Astrocyte (in vitro differentiated cells and primary cell): ENCODE results near the gene KCNAB1. TPM values are rescaled to one million over a fixed set of nuclear protein-coding genes. Genes with fewer than 3 reads are reported as not detected.
A peak's percentile ranks its signal among the peaks of the same experiment; 100 is the strongest.

Experiments
- DNase-seq: peaks from one replicate; pipeline ENCODE4 v3.0.0-alpha.2; 2010; ENCODE audit warnings: low read depth
- FAIRE-seq: peaks from 2 replicates; lab custom pipeline; 2011; peaks lifted over from hg19 to GRCh38; lab: Jason Lieb, UNC
- H2AFZ ChIP-seq: 2 replicates; pipeline ENCODE4 v1.6.0; 2012; ENCODE audit warnings: low read depth, low read length, inconsistent platforms
- H3K27ac ChIP-seq: 2 replicates; pipeline ENCODE4 v1.5.1; 2011; ENCODE audit warnings: low read depth, low read length, inconsistent platforms
- H3K27me3 ChIP-seq: 2 replicates; pipeline ENCODE4 v1.6.0; 2011; ENCODE audit warnings: low read length, inconsistent platforms; ENCODE audit not compliant: insufficient read depth
- H3K36me3 ChIP-seq: 2 replicates; pipeline ENCODE4 v1.5.1; 2011; ENCODE audit warnings: low read length, inconsistent platforms; ENCODE audit not compliant: insufficient read depth
- H3K4me1 ChIP-seq: 2 replicates; pipeline ENCODE4 v1.5.1; 2011; ENCODE audit warnings: low read length, inconsistent platforms; ENCODE audit not compliant: insufficient read depth
- H3K4me2 ChIP-seq: 2 replicates; pipeline ENCODE4 v1.6.0; 2012; ENCODE audit warnings: low read length, inconsistent platforms
- H3K4me3 ChIP-seq: 2 replicates; pipeline ENCODE4 v1.5.1; 2011; ENCODE audit warnings: low read depth, mild to moderate bottlenecking, low read length, inconsistent platforms; ENCODE audit not compliant: insufficient read depth
- H3K79me2 ChIP-seq: 2 replicates; pipeline ENCODE4 v1.6.0; 2012; ENCODE audit warnings: mild to moderate bottlenecking, low read length, inconsistent platforms; ENCODE audit not compliant: insufficient read depth
- H3K9ac ChIP-seq: 2 replicates; pipeline ENCODE4 v1.6.0; 2012; ENCODE audit warnings: mild to moderate bottlenecking, low read length, inconsistent platforms
- H3K9me3 ChIP-seq: 2 replicates; pipeline ENCODE4 v1.5.1; 2012; ENCODE audit warnings: low read depth, mild to moderate bottlenecking, low read length, inconsistent platforms; ENCODE audit not compliant: insufficient read depth
- H4K20me1 ChIP-seq: 2 replicates; pipeline ENCODE4 v1.6.0; 2012; ENCODE audit warnings: low read length, inconsistent platforms; ENCODE audit not compliant: insufficient read depth
- H3K27ac Mint-ChIP-seq: one replicate; pipeline ENCODE4 v1.8.0; 2021; ENCODE audit warnings: mild to moderate bottlenecking, mixed read lengths; ENCODE audit not compliant: unreplicated experiment
- H3K27me3 Mint-ChIP-seq: one replicate; pipeline ENCODE4 v1.8.0; 2021; ENCODE audit warnings: low read depth, mixed read lengths; ENCODE audit not compliant: unreplicated experiment
- H3K36me3 Mint-ChIP-seq: one replicate; pipeline ENCODE4 v1.8.0; 2021; ENCODE audit warnings: low read depth, mixed read lengths; ENCODE audit not compliant: unreplicated experiment
- H3K4me1 Mint-ChIP-seq: one replicate; pipeline ENCODE4 v1.8.0; 2021; ENCODE audit warnings: low read depth, mixed read lengths; ENCODE audit not compliant: unreplicated experiment
- H3K4me3 Mint-ChIP-seq: one replicate; pipeline ENCODE4 v1.8.0; 2021; ENCODE audit warnings: mild to moderate bottlenecking, moderate library complexity, mixed read lengths; ENCODE audit not compliant: unreplicated experiment
- H3K9me3 Mint-ChIP-seq: one replicate; pipeline ENCODE4 v1.8.0; 2021; ENCODE audit warnings: mild to moderate bottlenecking, mixed read lengths; ENCODE audit not compliant: unreplicated experiment
- EZH2 ChIP-seq: IDR thresholded peaks from 2 replicates; pipeline ENCODE4 v1.6.1; 2012; ENCODE audit warnings: mild to moderate bottlenecking, low read length, inconsistent platforms; ENCODE audit not compliant: insufficient read depth
- total RNA-seq: library from RNA; stranded (reverse); gene quantifications from 2 replicates; pipeline ENCODE4 v1.2.1, GENCODE V29; 2021
- TF ChIP-seq, protein P1 (sequence below): IDR thresholded peaks from 2 replicates; pipeline ENCODE4 v1.5.1; 2011; ENCODE audit warnings: low read depth, mild to moderate bottlenecking, inconsistent platforms, low read length, moderate library complexity; ENCODE audit not compliant: insufficient read depth

Gene KCNAB1
- total RNA-seq, 1 donor from 2014 or later: 0.30 TPM

DNA sequence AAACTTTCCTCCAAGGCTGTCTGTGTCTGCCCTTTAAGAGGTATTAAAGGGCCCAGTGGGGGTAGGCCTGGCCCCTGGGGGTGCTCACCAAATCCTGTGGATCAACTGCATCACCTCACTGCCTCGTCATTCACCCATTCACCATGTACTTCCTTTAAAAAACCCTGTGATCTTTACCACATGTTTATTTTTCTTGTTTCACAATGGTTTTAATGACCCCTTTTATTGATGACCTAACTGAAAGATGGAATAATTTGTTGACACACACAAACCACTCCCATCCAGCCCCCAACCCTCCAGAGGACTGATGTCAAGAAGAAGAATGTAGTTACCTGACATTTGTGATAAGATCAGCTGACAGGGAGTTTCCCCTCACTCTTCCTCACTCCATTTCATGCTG, 40.8 kb downstream of the KCNAB1 start:
- H3K27ac ChIP-seq: no peak overlapping the region
- no peaks in the 10 kb centered on the region for H3K36me3 ChIP-seq
- FAIRE-seq (no peak), DNase-seq (peak; percentile 73)
- H4K20me1 ChIP-seq: no peaks in the 10 kb centered on the region
- no peaks in the 10 kb centered on the region for H3K36me3 Mint-ChIP-seq
- H3K27me3 ChIP-seq: peaks cover 3% of the 10 kb centered on the region
- H3K9me3 ChIP-seq: no peaks in the 10 kb centered on the region
- no peak overlapping the region for H3K4me3 ChIP-seq
- TF ChIP-seq, protein P1, sequence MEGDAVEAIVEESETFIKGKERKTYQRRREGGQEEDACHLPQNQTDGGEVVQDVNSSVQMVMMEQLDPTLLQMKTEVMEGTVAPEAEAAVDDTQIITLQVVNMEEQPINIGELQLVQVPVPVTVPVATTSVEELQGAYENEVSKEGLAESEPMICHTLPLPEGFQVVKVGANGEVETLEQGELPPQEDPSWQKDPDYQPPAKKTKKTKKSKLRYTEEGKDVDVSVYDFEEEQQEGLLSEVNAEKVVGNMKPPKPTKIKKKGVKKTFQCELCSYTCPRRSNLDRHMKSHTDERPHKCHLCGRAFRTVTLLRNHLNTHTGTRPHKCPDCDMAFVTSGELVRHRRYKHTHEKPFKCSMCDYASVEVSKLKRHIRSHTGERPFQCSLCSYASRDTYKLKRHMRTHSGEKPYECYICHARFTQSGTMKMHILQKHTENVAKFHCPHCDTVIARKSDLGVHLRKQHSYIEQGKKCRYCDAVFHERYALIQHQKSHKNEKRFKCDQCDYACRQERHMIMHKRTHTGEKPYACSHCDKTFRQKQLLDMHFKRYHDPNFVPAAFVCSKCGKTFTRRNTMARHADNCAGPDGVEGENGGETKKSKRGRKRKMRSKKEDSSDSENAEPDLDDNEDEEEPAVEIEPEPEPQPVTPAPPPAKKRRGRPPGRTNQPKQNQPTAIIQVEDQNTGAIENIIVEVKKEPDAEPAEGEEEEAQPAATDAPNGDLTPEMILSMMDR: no peak
- no peak for TF ChIP-seq EZH2
- no peaks in the 10 kb centered on the region for H3K27me3 Mint-ChIP-seq
- no peak overlapping the region for H3K27ac Mint-ChIP-seq
- no peaks in the 10 kb centered on the region for H3K79me2 ChIP-seq
- H3K9ac ChIP-seq: no peak overlapping the region
- no peak overlapping the region for H2AFZ ChIP-seq
- peak overlapping the region; percentile 66 for H3K4me2 ChIP-seq
- H3K4me1 ChIP-seq: no peaks in the 10 kb centered on the region
- H3K4me3 Mint-ChIP-seq: no peak overlapping the region
- H3K9me3 Mint-ChIP-seq: no peaks in the 10 kb centered on the region
- peaks cover 3% of the 10 kb centered on the region for H3K4me1 Mint-ChIP-seq

DNA sequence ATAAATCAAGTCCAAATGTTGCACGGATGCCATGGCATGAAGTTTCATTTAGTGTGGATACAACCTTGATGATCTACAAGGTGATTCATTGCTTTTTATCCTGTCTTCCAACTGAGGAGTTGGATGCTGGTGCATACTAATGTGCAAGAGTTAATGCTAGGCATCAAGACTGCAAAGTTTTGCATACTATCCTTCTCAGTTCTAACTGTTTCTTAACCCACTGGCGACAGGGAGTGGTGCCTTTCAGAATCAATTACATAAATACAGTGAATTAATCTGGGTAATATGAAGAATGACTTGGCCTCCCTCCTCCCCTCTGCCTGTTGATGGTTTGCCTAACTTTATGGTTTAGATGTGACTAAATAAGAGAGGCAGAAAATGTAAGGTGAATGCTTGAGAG, 43.5 kb downstream of the KCNAB1 start:
- no peak overlapping the region for H3K27ac Mint-ChIP-seq
- peaks cover 3% of the 10 kb centered on the region for H3K4me1 Mint-ChIP-seq
- no peaks in the 10 kb centered on the region for H3K9me3 ChIP-seq
- no peak for FAIRE-seq
- H3K9ac ChIP-seq: no peak overlapping the region
- H3K9me3 Mint-ChIP-seq: no peaks in the 10 kb centered on the region
- H3K79me2 ChIP-seq: no peaks in the 10 kb centered on the region
- H3K36me3 Mint-ChIP-seq: no peaks in the 10 kb centered on the region
- H4K20me1 ChIP-seq: no peaks in the 10 kb centered on the region
- no peaks in the 10 kb centered on the region for H3K36me3 ChIP-seq
- no peaks in the 10 kb centered on the region for H3K27me3 Mint-ChIP-seq
- no peaks in the 10 kb centered on the region for H3K4me1 ChIP-seq
- H3K27ac ChIP-seq: no peak overlapping the region
- H3K4me2 ChIP-seq: no peak overlapping the region
- H3K4me3 ChIP-seq: no peak overlapping the region
- H3K27me3 ChIP-seq: peaks cover 3% of the 10 kb centered on the region
- no peak overlapping the region for H3K4me3 Mint-ChIP-seq
- DNase-seq: no peak
- no peak overlapping the region for H2AFZ ChIP-seq
- TF ChIP-seq, protein P1: no peak
- no peak for TF ChIP-seq EZH2

DNA sequence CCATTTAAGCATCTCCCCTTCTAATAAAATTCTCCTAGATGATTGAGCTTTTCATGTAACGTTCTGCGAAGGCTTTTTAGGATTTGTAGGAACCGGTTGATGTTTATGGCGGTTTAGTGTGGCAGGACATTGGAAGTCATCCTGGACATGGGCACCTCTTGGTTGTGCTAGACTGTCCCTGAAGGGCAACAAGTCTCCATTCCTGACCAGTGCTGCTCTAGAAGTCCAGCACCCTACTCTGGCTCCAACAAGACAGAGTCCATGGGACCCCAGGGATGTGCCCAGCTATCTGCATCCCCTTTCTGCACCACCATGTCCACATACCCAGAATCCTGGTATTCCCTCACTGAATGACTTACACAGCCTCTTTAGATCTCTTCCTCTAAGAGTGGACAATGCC, 46.4 kb downstream of the KCNAB1 start:
- Mint-ChIP-seq H3K4me1 (no peaks in the 10 kb centered on the region), H3K36me3 (no peaks in the 10 kb centered on the region), H3K27me3 (no peaks in the 10 kb centered on the region), H3K9me3 (no peaks in the 10 kb centered on the region), H3K4me3 (no peak overlapping the region), H3K27ac (no peak overlapping the region)
- Histone ChIP-seq H3K79me2 (no peaks in the 10 kb centered on the region), H2AFZ (no peak overlapping the region), H3K36me3 (no peaks in the 10 kb centered on the region), H3K4me1 (no peaks in the 10 kb centered on the region), H3K9ac (no peak overlapping the region), H3K9me3 (no peaks in the 10 kb centered on the region), H3K4me3 (no peak overlapping the region), H3K27me3 (peaks cover 7% of the 10 kb centered on the region), H3K4me2 (no peak overlapping the region), H3K27ac (no peak overlapping the region), H4K20me1 (no peaks in the 10 kb centered on the region)
- DNase-seq (no peak), FAIRE-seq (no peak)
- no peak for TF ChIP-seq EZH2
- TF ChIP-seq, protein P1: no peak
